Non-pigmented ciliary epithelial cell (primary cell): ENCODE measurements around the gene NFILZ.

ENCODE experiments used
- DNase-seq: peaks from one replicate; pipeline ENCODE4 v3.0.0-alpha.2; 2010; ENCODE audit warnings: low read depth

The NFILZ gene

DNA sequence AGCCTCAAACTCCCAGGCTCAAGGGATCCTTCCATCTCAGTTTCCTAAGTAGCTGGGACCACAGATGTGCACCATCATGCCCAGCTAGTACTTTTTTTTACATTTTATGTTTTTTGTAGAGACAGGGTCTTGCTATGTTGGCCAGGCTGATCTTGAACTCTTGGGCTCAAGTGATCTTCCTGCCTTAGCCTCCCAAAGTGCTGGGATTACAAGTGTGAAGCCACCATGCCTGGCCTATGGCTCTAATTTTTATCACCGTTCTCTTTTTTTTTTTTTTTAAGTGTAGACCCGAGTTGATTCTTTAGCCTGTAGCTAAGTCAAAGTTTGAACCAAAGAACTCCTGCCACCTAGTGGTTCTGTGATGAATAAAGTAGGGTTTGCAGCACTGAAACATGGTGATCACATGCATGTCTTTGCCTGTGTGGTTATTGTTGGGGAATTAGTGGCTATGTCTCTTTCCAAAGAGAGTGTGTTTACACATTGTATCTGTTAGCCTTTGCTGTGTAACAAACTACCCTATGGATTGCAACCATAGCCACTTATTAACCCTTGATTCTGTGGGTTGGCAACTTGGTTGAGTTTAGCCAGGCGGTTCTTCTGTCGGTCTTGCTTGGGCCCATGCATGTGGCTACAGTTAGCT lies 11.6 kb downstream of the NFILZ start:
- DNase-seq, result no peak

DNA sequence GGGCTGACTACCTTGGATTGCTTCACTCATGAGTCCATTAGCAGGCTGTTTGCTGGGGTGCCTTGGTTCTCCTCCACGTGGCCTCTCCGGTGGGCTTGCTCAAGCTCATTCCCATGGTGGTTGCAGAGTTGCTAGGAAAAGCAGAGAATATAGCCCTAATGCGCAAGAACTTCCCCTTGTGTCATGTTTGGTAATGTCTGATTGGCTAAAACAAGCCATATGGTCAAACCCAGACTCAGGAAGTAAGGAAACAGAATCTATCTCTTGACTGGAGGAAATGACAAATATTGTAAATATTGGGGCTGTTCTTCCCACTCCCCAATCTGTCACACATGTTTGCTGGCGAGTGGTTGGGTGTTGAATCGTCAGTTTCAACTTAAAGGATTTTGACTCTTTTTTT lies 12.1 kb downstream of the NFILZ start:
- DNase-seq, result no peak

- no peak for DNase-seq
Observed at GRCh38 chr19:8643860-8644653, 13.6 kb downstream of the NFILZ start.

- no peak for DNase-seq
Observed at GRCh38 chr19:8648240-8648639, 17.8 kb downstream of the NFILZ start.

GRCh38 chr19:8654591-8655339 lies 24.3 kb downstream of the NFILZ start:
- DNase-seq, result no peak

GRCh38 chr19:8655340-8655709 lies 24.9 kb downstream of the NFILZ start:
- no peak for DNase-seq

GRCh38 chr19:8657869-8658268 lies 27.4 kb downstream of the NFILZ start:
- no peak for DNase-seq

DNA sequence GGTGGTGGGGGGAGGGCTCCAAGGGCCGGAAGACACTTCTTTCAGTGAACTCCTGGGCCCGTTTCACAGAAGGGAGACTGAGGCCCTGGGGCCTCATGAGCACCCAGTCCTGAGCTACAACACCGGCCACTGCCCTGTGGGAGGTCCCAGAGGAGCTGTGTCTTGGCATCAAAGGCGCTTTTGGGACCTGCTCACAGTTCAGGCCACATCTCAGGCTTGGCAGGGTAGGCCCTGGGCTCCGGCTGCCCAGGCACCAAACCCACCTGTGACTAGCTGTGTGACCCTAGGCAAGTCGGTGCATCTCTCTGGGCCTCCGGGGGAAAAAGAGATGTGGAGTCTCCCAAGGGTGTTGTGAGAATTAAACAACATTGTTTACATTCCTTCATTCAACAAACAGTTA lies 29.5 kb downstream of the NFILZ start:
- no peak for DNase-seq

GRCh38 chr19:8662263-8662662 lies 31.8 kb downstream of the NFILZ start:
- no peak for DNase-seq

DNA sequence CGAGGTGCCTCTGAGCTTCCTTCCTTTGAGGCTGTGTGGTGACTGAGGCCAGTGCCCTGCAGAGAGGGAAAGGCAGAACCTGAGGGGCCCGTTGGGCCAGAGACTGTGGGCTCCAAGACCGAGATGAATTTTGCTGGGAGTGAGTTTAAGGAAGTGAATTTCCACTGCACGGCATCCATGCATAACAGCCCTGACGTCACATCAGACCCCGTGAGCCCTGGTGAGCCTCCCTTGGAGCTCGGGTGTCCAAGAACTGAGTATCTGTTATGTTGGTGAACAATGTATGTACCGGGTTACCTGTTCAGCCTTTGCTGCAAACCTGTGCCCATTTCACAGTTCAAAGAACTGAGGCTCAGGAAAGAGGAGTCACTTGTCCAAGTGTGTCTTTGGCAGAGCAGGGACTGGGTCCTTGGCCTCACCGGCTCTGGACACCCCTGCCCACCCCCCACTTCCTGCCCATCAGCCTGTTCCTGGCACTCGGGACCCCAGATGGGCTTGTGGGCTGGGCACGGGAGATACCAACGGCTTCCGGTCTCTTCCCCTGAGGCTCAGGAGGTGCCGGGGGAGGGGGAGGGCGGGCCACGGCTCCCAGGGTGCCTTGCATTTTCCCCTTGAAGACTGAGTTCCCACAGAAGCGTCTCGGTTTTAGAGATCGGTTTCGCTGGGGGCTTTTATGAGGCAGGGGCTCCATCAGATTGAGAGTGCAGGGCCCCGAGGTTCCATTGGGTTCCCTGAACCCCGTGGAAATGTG lies 33.7 kb downstream of the NFILZ start:
- no peak for DNase-seq

- DNase-seq, result no peak
Observed at GRCh38 chr19:8664671-8665057, 34.2 kb downstream of the NFILZ start.

- no peak for DNase-seq
Observed at GRCh38 chr19:8665468-8666213, 35.2 kb downstream of the NFILZ start.

- no peak for DNase-seq
Observed at GRCh38 chr19:8666814-8667405, 36.5 kb downstream of the NFILZ start.

DNA sequence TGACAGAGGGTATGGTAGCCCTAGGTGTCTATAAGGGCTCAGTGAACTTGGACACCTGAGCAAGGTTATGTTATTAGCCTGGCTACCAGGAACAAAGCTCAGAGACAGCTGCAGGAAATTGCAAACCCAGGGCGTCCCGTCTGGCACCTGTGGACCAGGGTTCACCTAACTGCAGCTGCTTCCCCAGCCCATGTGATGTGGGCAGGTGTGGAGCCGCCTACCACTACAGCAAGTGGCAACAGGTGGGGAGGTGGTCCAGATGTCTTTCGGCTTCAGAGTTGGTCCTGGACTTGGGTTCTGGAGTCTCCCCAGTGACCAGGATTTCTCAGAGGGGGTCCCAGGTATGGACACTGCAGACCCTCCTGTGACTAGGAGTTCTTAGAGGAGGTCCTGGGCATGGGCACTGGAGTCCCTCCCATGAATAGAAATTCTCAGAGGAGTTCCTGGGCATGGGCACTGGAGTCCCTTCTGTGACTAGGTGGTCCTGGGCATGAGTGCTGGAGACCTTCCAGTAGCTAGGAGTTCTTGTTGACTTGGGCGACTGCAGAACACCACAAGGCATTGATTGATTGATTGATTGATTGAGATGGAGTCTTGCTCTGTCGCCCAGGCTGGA lies 43.0 kb downstream of the NFILZ start:
- DNase-seq, result no peak

DNA sequence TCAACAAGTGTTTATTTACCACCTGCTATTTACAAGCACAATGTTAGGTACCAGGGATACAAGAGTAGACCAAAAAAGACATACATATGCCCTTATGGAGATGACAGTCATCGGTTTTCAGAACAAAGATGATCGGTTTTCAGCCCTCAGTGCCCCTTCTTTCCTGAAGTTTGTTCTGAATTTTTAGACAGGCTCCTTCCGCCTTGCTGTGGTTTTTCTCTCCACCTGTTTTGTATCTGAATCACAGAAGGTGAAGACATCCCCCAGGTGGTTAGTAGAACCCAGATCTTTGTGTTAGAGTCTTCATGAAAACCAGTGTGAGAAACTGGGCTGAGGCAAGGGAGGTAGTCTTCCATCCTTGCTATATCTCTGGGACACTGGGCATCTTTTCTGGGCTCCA lies 44.6 kb downstream of the NFILZ start:
- no peak for DNase-seq

DNA sequence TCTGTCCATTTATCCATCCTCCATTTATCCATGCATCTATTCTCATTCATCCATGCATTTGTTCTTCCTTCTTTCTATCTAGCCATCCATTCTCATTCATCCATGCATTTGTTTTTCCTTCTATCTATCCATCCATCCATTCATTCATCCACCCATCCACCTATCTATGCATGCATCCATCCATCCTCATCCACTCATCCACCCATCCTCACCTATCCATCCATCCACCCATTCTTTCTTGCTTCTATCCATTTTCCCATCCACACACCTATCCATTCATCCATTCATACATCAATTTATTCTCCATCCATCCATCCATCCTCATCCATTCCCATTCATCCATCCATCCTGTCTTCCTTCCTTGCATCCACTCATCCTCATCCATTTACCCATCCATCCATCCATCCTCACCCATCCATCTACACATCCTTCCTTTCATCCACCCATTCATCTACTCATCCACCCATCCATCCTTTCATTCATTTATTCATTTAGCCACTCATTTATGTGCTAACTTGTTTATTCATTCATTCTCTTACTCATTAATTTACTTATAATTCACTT lies 47.9 kb downstream of the NFILZ start:
- no peak for DNase-seq
